Caco-2 (cell line): ENCODE measurements around the gene PRAMEF26. TPM values are rescaled to one million over a fixed set of nuclear protein-coding genes. Genes with fewer than 3 reads are reported as not detected.
"Not testable (repeated sequence)": the region's sequence is repeated elsewhere in the genome, so short reads cannot be mapped to it uniquely, and the experiment has no call there.

ENCODE experiments used
- Bru-seq: library from RNA; stranded (reverse); fragments of 400-500 nt; gene quantifications from one replicate; lab custom pipeline; 2021; lab: Mats Ljungman, UMichigan
- BruChase-seq, 2 experiments: library from RNA; stranded (reverse); fragments of 400-500 nt; gene quantifications; one replicate each; lab custom pipeline; 2021; lab: Mats Ljungman, UMichigan
- BruUV-seq: library from RNA; stranded (reverse); fragments of 400-500 nt; replicated peaks from 2 replicates; lab custom pipeline; 2021; lab: Mats Ljungman, UMichigan
- CTCF ChIA-PET: fragments of 300-600 bp; sonication (Branson Sonifier 250); formaldehyde crosslinking; loops from one replicate; lab custom pipeline; 2022; ENCODE audit warnings: antibody characterized with exemption; lab: Charles Lee
- POLR2A ChIA-PET: fragments of 300-600 bp; sonication (Branson Sonifier 250); formaldehyde crosslinking; loops from one replicate; lab custom pipeline; 2022; ENCODE audit warnings: antibody characterized with exemption; lab: Charles Lee
- DNase-seq, 2 experiments: peaks; one replicate each; pipeline versions ENCODE4 v3.0.0 to v3.0.0-alpha.2; 2020 to 2022
- H3K27me3 ChIP-seq: replicated peaks from 2 replicates; pipeline ENCODE4 v1.6.0; 2011; ENCODE audit warnings: low read length; ENCODE audit not compliant: control insufficient read depth, insufficient read depth
- H3K36me3 ChIP-seq: 2 replicates; pipeline ENCODE4 v1.5.1; 2011; ENCODE audit warnings: low read length; ENCODE audit not compliant: control insufficient read depth, insufficient read depth
- H3K4me1 ChIP-seq: fragments of 250-450 bp; sonication (Bioruptor Pico); 2 replicates; pipeline ENCODE4 v1.5.1; 2020; ENCODE audit warnings: mild to moderate bottlenecking
- H3K4me3 ChIP-seq: 2 replicates; pipeline ENCODE4 v1.5.1; 2011; ENCODE audit warnings: low read depth, mild to moderate bottlenecking, control low read depth, low read length
- H3K9me3 ChIP-seq: fragments of 250-450 bp; sonication (Bioruptor Pico); 2 replicates; pipeline ENCODE4 v1.5.1; 2020; ENCODE audit warnings: mild to moderate bottlenecking, moderate library complexity
- H3K27ac Mint-ChIP-seq: one replicate; pipeline ENCODE4 v1.8.0; 2022; ENCODE audit warnings: mixed read lengths; ENCODE audit not compliant: unreplicated experiment
- H3K27me3 Mint-ChIP-seq: one replicate; pipeline ENCODE4 v1.8.0; 2022; ENCODE audit warnings: mixed read lengths; ENCODE audit not compliant: insufficient read depth, unreplicated experiment
- H3K36me3 Mint-ChIP-seq: one replicate; pipeline ENCODE4 v1.8.0; 2022; ENCODE audit warnings: mild to moderate bottlenecking, mixed read lengths; ENCODE audit not compliant: insufficient read depth, unreplicated experiment
- H3K4me1 Mint-ChIP-seq: one replicate; pipeline ENCODE4 v1.8.0; 2022; ENCODE audit warnings: low read depth, mixed read lengths; ENCODE audit not compliant: unreplicated experiment
- H3K4me3 Mint-ChIP-seq: one replicate; pipeline ENCODE4 v1.8.0; 2022; ENCODE audit warnings: mild to moderate bottlenecking, moderate library complexity, mixed read lengths; ENCODE audit not compliant: unreplicated experiment
- H3K9me3 Mint-ChIP-seq: one replicate; pipeline ENCODE4 v1.8.0; 2022; ENCODE audit warnings: mixed read lengths; ENCODE audit not compliant: unreplicated experiment
- intact Hi-C: fragments of 100-400 bp; cut with micrococcal nuclease; formaldehyde crosslinking; loops from one replicate; pipeline ENCODE4 v1.10.0; 2022; ENCODE audit not compliant: unreplicated experiment
- long read RNA-seq: library from polyadenylated mRNA; stranded (forward); transcript quantifications from one replicate; pipeline ENCODE4 v2.0.0, GENCODE V29; 2022
- total RNA-seq: library from RNA; stranded (reverse); gene quantifications from 2 replicates; pipeline ENCODE4 v1.2.3, GENCODE V29; 2022

PRAMEF26 gene
- total RNA-seq (not detected in 2 replicates), Bru-seq, nascent RNA (not detected), BruChase-seq, experiment 1, labeled RNA remaining after a 2-hour chase (not detected), BruChase-seq, experiment 2, labeled RNA remaining after a 6-hour chase (not detected)
- long read RNA-seq = 0 reads

DNA sequence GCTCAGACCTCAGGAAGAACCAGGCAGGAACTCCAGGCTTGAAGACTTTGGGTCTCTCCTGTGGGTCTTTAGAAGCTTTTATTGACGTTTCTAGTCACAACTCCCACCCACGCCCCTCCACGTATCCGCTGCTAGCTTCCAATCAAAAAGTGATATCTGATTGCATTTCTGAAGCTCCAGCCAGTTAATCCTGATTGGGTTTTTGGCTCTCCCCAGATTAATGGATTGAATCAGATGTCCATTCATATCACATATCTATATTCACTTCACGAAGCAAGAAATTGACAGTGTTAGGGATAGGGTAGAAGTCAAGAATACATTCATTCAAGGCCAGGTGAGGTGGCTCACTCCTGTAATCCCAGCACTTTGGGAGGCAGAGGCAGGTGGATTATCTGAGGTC lies at the start of gene PRAMEF26:
Gene PRAMEF26 (minus strand): TSS at position 101 of the 400 bp plus-strand sequence. CDS start 2,914 bp downstream, outside the sequence.
- intact Hi-C loops, POLR2A ChIA-PET, H3K9me3 ChIP-seq, H3K36me3 Mint-ChIP-seq, H3K4me3 ChIP-seq, H3K4me3 Mint-ChIP-seq, CTCF ChIA-PET, BruUV-seq, H3K4me1 Mint-ChIP-seq, H3K27me3 Mint-ChIP-seq, H3K36me3 ChIP-seq, H3K9me3 Mint-ChIP-seq, H3K27me3 ChIP-seq, H3K4me1 ChIP-seq, H3K27ac Mint-ChIP-seq, DNase-seq: not testable (repeated sequence)

DNA sequence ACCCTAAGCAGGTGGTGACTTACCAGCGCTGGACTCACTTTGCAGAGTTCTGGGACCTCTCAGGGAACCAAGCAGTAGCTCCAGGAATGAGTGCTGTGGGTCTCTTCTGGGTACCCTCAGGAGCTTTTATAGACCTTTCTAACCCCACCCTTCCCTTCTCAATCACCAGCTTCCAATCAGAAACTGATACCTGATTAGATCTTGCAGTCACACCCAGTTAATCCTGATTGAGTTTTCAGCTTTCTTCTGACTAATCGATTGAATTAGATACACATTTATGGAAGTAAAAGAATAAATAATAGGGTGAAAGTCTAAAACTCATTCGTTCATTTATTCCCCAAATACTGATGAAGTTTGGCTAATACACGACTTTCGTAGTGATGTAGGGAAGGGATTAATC lies 45.5 kb upstream of the PRAMEF26 start, which contains the start of gene PRAMEF13:
Gene PRAMEF13 (minus strand): TSS at position 101 of the 400 bp plus-strand sequence. CDS start 1,820 bp downstream, outside the sequence.
- POLR2A ChIA-PET, H3K27me3 Mint-ChIP-seq, H3K4me1 Mint-ChIP-seq, H3K36me3 ChIP-seq, intact Hi-C loops, H3K9me3 ChIP-seq, H3K27ac Mint-ChIP-seq, H3K4me3 ChIP-seq, DNase-seq, BruUV-seq, H3K4me3 Mint-ChIP-seq, H3K27me3 ChIP-seq, H3K4me1 ChIP-seq, CTCF ChIA-PET, H3K36me3 Mint-ChIP-seq, H3K9me3 Mint-ChIP-seq: not testable (repeated sequence)

- H3K27ac Mint-ChIP-seq, POLR2A ChIA-PET: not testable (repeated sequence)
These were observed 15.7 kb upstream of the PRAMEF26 start, which contains the start of gene PRAMEF9 for GRCh38 chr1:13171548-13171947. Gene PRAMEF9, plus strand, starts transcription at chr1:13171848. Its CDS starts 3,433 bp downstream, at chr1:13175281.

DNA sequence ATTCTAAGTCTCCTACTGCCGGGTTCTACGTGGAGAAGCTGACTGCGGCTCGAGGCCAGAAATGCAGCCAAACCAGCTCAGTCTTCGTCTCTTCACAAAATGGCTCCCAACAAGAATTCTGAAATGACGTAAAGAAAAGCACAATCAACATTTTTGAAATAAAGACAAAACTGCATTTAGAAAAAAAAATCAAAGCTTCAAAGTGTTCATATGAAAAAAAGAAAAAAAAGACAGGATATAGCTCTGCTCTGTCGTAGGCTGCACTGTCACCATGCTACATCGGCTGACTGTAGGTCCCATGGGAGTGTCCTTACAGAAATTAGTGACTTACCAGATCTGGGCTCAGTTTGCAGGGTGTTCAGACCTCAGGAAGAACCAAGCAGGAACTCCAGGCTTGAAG lies 9.7 kb upstream of the PRAMEF26 start, which contains the start of gene HNRNPCL4:
Gene HNRNPCL4 (minus strand): TSS at position 101 of the 400 bp plus-strand sequence. CDS start 164 bp downstream, outside the sequence.
- H3K36me3 ChIP-seq, POLR2A ChIA-PET, H3K4me1 ChIP-seq, H3K4me3 Mint-ChIP-seq, intact Hi-C loops, H3K36me3 Mint-ChIP-seq, BruUV-seq, H3K27me3 ChIP-seq, H3K9me3 Mint-ChIP-seq, H3K4me1 Mint-ChIP-seq, DNase-seq, H3K9me3 ChIP-seq, CTCF ChIA-PET, H3K27me3 Mint-ChIP-seq, H3K27ac Mint-ChIP-seq, H3K4me3 ChIP-seq: not testable (repeated sequence)

More at GRCh38 chr1:13171548-13171947, 15.7 kb upstream of the PRAMEF26 start, which contains the start of gene PRAMEF9:
- H3K4me1 ChIP-seq, H3K36me3 Mint-ChIP-seq, H3K4me3 ChIP-seq, H3K4me3 Mint-ChIP-seq, intact Hi-C loops, H3K36me3 ChIP-seq, BruUV-seq, H3K27me3 Mint-ChIP-seq, H3K4me1 Mint-ChIP-seq, DNase-seq, H3K27me3 ChIP-seq, H3K9me3 ChIP-seq, H3K9me3 Mint-ChIP-seq, CTCF ChIA-PET: not testable (repeated sequence)

GRCh38 chr1:13116754-13117153 lies 39.1 kb downstream of the PRAMEF26 start, which contains the start of gene HNRNPCL2:
Gene HNRNPCL2, minus strand, starts transcription at chr1:13116854. Its CDS starts 454 bp downstream, at chr1:13116400.
- POLR2A ChIA-PET, H3K9me3 Mint-ChIP-seq, BruUV-seq: not testable (repeated sequence)

More at GRCh38 chr1:13116754-13117153, 39.1 kb downstream of the PRAMEF26 start, which contains the start of gene HNRNPCL2:
- H3K27ac Mint-ChIP-seq, H3K27me3 Mint-ChIP-seq, intact Hi-C loops, H3K4me1 Mint-ChIP-seq, H3K36me3 ChIP-seq, H3K36me3 Mint-ChIP-seq, CTCF ChIA-PET, H3K9me3 ChIP-seq, H3K4me3 ChIP-seq, H3K27me3 ChIP-seq, H3K4me1 ChIP-seq, H3K4me3 Mint-ChIP-seq, DNase-seq: not testable (repeated sequence)

Other genes with a start within 250 kb of the PRAMEF26 start
- not detected in 2 replicates for gene PRAMEF7, start 239.4 kb downstream of the PRAMEF26 start, total RNA-seq
- not detected in 2 replicates for gene PRAMEF6, start 208.4 kb downstream of the PRAMEF26 start, total RNA-seq
- gene PRAMEF27, start 99.4 kb downstream of the PRAMEF26 start, total RNA-seq = not detected in 2 replicates
- gene HNRNPCL3, start 95.2 kb downstream of the PRAMEF26 start, total RNA-seq = not detected in 2 replicates
- gene PRAMEF25, start 85.2 kb downstream of the PRAMEF26 start, total RNA-seq = not detected in 2 replicates
- not detected in 2 replicates for gene HNRNPCL2, start 39.2 kb downstream of the PRAMEF26 start, total RNA-seq
- not detected in 2 replicates for gene HNRNPCL4, start 9.6 kb upstream of the PRAMEF26 start, total RNA-seq
- gene PRAMEF9, start 15.8 kb upstream of the PRAMEF26 start, total RNA-seq = not detected in 2 replicates
- not detected in 2 replicates for gene PRAMEF13, start 45.4 kb upstream of the PRAMEF26 start, total RNA-seq
- not detected in 2 replicates for gene PRAMEF18, start 70.1 kb upstream of the PRAMEF26 start, total RNA-seq
- gene PRAMEF5, start 98.2 kb upstream of the PRAMEF26 start, total RNA-seq = not detected in 2 replicates
- not detected in 2 replicates for gene PRAMEF8, start 129.1 kb upstream of the PRAMEF26 start, total RNA-seq
- 0.23 and 0.49 TPM in 2 replicates for gene PRAMEF33, start 147.5 kb upstream of the PRAMEF26 start, total RNA-seq
- not detected in 2 replicates for gene PRAMEF15, start 159.6 kb upstream of the PRAMEF26 start, total RNA-seq
- not detected in 2 replicates for gene PRAMEF14, start 191.1 kb upstream of the PRAMEF26 start, total RNA-seq
- gene PRAMEF19, start 215.9 kb upstream of the PRAMEF26 start, total RNA-seq = not detected in 2 replicates
- not detected in 2 replicates for gene PRAMEF17, start 233.6 kb upstream of the PRAMEF26 start, total RNA-seq